GM13977 (cell line): ENCODE results near the gene AKT3.

ENCODE experiments used
- DNase-seq: peaks from one replicate; pipeline ENCODE4 v3.0.0; 2012; ENCODE audit warnings: low spot score
- in situ Hi-C: fragments of 300-500 bp; cut with MboI; formaldehyde crosslinking; loops from one replicate; pipeline ENCODE4 v1.12.0; 2022; ENCODE audit warnings: low sequenced_read_pairs, low pct_unique_long_range_greater_than_20kb, mixed read lengths, inconsistent platforms; ENCODE audit not compliant: unreplicated experiment
- TF ChIP-seq, protein P1 (sequence below): IDR thresholded peaks from 2 replicates; pipeline ENCODE4 v1.5.1; 2012; ENCODE audit warnings: mild to moderate bottlenecking, control low read depth; ENCODE audit not compliant: insufficient read depth; ENCODE audit errors: extremely low read depth, missing control alignments

Gene AKT3

DNA sequence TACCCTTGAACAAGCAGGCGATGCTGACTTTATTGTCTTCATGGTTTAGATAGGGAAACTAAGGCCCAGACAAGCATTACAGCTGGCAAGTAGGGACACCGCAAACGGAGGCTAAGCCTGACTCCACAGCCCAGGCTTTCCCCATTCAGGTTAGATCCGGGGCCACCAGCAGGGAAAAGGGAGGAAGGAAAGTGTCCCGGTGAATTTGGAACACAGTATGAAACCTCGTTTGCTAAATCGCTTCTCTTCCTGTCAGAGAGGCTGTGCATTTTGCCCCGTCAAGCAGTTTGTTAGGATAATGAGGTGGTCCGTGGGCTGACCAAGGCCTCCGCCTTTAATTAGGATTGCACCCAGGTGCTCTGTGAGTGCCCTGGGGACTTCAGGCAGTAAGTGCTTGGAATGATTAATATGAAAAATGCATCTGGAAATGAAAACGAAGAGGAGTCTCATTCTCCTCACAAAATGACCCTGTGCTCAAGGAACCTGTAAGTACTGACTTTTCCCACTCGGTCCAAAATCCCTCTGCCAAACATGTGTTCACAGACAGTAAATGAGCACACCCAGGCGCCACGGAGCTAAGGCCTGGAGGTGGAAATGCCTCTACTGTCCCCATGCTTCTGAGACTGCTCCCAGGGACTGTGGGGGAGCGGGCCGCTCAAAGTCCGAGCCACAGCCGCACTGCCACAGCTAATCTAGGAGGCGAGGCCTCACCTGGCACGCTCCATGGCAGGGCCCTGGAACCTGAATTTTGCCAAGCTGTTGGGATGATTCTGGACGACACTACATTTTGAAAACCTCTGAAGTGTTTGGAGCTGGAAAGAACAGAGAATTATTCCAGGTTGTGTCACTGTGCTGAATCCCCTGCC is 360.1 kb downstream of the AKT3 start:
- in situ Hi-C loops = no loop called here
- no peak for DNase-seq
- TF ChIP-seq, protein P1, sequence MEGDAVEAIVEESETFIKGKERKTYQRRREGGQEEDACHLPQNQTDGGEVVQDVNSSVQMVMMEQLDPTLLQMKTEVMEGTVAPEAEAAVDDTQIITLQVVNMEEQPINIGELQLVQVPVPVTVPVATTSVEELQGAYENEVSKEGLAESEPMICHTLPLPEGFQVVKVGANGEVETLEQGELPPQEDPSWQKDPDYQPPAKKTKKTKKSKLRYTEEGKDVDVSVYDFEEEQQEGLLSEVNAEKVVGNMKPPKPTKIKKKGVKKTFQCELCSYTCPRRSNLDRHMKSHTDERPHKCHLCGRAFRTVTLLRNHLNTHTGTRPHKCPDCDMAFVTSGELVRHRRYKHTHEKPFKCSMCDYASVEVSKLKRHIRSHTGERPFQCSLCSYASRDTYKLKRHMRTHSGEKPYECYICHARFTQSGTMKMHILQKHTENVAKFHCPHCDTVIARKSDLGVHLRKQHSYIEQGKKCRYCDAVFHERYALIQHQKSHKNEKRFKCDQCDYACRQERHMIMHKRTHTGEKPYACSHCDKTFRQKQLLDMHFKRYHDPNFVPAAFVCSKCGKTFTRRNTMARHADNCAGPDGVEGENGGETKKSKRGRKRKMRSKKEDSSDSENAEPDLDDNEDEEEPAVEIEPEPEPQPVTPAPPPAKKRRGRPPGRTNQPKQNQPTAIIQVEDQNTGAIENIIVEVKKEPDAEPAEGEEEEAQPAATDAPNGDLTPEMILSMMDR = no peak

DNA sequence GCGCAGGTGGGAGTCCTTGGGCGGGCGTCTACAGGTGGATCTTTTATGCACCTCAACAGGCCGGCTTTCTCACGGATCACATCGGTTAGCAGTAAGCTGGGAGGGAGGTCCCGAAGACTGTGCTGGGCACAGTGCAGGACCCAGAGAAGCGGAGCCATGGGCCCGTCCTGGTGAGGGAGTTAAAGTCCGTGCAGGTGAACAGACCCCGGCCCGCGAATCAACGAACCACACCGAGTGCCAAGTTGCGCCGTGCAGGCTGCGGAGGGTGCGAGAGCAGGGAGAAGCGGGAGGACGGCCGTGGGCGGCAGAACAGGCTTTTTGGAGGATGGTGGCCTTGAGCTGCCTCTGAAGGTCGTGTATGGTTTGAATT is 360.9 kb downstream of the AKT3 start:
- no peak for DNase-seq
- in situ Hi-C loops = no loop called here
- TF ChIP-seq, protein P1 = no peak

DNA sequence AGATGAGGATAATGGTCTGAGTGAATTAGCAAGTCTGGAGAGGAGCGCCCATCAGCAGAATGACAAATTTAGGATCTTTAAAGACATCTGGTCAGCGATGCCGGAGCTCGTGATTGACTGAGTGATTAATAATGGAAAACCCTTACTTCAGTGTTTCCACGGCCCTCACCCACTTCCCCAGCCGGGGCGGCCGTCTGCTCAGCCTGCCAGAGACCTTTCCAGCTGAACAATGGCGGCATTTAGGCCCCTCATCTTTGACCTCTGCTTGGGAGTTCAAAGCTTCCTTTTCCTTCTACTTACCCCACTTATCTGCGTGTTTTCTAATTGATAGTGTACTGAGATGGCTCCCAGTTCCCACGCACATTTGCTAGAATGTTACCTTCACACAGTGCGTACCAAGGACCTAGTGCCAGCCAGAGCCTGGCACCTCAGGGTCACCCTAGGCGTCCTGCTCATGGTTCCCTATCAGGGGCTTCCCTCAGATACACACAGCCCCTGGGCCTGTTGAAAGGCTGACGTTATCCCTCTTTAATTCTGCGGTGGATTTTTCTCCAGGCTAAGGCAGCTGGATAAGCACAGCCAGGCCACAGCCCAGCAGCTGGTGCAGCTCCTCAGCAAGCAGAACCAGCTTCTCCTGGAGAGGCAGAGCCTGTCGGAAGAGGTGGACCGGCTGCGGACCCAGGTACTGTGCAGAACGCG is 361.4 kb downstream of the AKT3 start:
- TF ChIP-seq, protein P1 = no peak
- no peak for DNase-seq
- in situ Hi-C loops = no loop called here

DNA sequence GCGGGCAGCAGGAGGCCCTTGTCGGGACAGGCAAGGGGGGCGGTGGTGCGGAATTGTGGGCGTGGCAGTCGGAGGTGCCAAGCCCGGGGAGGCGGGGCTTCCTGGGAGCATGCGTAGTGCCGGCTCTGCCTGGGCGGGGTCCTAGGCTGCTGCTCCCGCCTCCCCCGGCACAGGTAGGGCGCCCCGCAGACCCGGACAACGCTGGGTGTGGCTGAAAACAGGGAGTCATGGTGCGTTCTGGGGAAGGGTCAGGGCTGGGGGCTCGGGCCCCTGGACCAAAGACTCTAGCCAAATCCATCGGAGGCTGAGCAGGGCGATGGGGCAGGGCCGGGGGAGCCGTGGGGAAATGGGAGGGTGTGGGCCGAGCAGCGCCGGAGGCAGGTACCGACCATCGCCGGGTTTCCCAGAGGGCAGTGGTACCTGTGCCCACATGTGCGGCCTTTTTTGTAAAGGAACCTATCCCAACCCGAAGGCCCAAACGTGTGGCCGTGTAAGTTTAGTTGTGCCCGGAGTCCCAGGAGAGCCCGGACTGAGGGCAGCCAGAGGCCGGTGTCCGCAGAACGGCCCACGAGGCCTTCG is 362.3 kb downstream of the AKT3 start:
- in situ Hi-C loops = no loop called here
- TF ChIP-seq, protein P1 = no peak
- DNase-seq = no peak

DNA sequence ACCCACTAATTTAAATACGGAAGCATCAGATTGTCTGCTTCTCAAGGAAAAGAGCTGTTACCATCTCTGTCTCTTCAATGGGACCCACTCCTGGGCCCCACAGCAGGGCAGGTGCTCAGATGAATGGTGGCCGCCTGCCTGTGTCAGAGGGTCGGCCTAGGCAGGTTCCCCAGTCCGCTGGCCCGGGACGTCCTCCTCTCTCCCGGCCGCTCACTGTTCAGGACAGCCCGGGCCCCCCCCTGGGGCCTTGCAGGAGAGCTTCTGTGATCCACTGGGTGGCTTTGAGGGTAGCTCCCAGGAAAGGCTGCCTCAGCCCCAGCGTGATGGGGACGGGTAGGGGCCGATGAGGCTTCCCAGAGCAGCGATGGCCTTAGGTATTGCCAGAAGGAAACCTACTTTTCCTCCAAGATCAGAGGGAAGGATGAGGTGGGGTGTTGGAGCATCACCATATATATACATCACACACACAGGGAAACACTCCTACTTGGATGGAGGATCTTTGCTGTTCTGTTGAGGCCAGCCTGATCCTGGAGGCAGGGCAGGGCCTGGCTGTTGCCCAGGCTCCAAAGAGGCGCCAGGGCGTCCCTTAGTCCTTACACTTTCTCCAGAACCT is 362.9 kb downstream of the AKT3 start:
- TF ChIP-seq, protein P1 = no peak
- DNase-seq = no peak
- in situ Hi-C loops = no loop called here

DNA sequence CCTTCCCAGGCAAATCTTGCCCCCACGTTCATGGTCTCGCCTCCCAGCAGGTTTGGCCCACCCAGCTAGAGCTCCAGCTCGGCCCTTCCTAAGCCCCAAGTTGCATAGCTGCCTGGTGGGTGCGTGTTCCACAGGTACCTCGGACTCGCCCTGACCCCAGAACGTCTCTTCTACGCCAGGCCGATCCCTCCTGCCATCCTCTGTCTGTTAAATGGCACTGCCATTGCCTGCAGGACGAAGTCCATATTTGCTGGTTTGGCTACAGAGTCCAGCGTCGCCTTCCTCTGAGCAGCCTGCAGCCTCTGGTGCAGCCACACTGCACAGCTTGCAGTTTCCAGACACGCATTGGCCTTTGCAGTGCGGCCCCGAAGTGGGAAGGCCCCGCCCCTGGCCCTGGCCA is 366.1 kb downstream of the AKT3 start:
- DNase-seq = no peak
- TF ChIP-seq, protein P1 = no peak
- in situ Hi-C loops = no loop called here
